Body of pancreas (tissue), 4 donors: ENCODE results near the gene GAK. TPM values are rescaled to one million over a fixed set of nuclear protein-coding genes. Genes with fewer than 3 reads are reported as not detected.

ENCODE experiments used
- ATAC-seq: fragments of 150-250 bp; one replicate; pipeline ENCODE4 v1.9.1; 2016
- DNase-seq, 4 donors: peaks; one replicate each; pipeline ENCODE4 v3.0.0-alpha.2; 2019
- H3K27ac ChIP-seq, 4 donors: fragments of 200-600 bp; sonication (generic); 1 replicate in 3 of 4; 2 replicates in 1 of 4; pipeline versions ENCODE4 v1.5.1 to v1.6.1; 2016 to 2019; ENCODE audit warnings: mild to moderate bottlenecking in 1 of 4, mixed read lengths in 1 of 4, moderate library complexity in 1 of 4
- H3K27me3 ChIP-seq, 2 donors: fragments of 200-600 bp; sonication (generic); one replicate each; pipeline ENCODE4 v1.6.0; 2016; ENCODE audit warnings: mild to moderate bottlenecking in 1 of 2
- H3K36me3 ChIP-seq, 2 donors: fragments of 200-600 bp; sonication (generic); replicated peaks in 1 of 2; 2 replicates each; pipeline ENCODE4 v1.5.1; 2016; ENCODE audit warnings: low read depth in 2 of 2; ENCODE audit not compliant: insufficient read depth in 1 of 2
- H3K4me1 ChIP-seq: fragments of 200-600 bp; sonication (generic); one replicate; pipeline ENCODE4 v1.6.0; 2016
- H3K4me3 ChIP-seq, 2 donors: fragments of 200-600 bp; sonication (generic); 1 replicate in 1 of 2; 2 replicates in 1 of 2; pipeline ENCODE4 v1.5.1; 2016 to 2019
- H3K9me3 ChIP-seq, 3 donors: fragments of 200-600 bp; sonication (generic); 1 replicate in 2 of 3; 2 replicates in 1 of 3; pipeline ENCODE4 v1.5.1; 2016
- POLR2A ChIP-seq, 3 donors: fragments of 450-650 bp; IDR thresholded peaks; one replicate each; pipeline ENCODE4 v1.6.1; 2016; ENCODE audit warnings: antibody characterized with exemption in 3 of 3, mild to moderate bottlenecking in 2 of 3
- WGBS, 2 donors: methylation state at CpG; one replicate each; pipeline ENCODE4 v1.1.5; 2017; 5-methylcytosine and 5-hydroxymethylcytosine counted together
- intact Hi-C: fragments of 100-400 bp; cut with DNase I; formaldehyde crosslinking; loops from one replicate; pipeline ENCODE4 v1.15.1; 2023
- total RNA-seq, 2 donors: library from RNA; depleted of rRNA; stranded (reverse); fragments of >200 nt; gene quantifications; one replicate each; pipeline ENCODE4 v1.1.0, GENCODE V29; 2016
- TF ChIP-seq, protein P1 (sequence below), 7 experiments: fragments of 450-650 bp in 4 of 7; fragments of 200-600 bp in 3 of 7; sonication (generic) in 3 of 7; IDR thresholded peaks; one replicate each; pipeline ENCODE4 v1.5.1; 2016 to 2019; ENCODE audit warnings: antibody characterized with exemption in 7 of 7

Gene GAK
- total RNA-seq, 2 donors from 2014 or later: 126 to 127 TPM

DNA sequence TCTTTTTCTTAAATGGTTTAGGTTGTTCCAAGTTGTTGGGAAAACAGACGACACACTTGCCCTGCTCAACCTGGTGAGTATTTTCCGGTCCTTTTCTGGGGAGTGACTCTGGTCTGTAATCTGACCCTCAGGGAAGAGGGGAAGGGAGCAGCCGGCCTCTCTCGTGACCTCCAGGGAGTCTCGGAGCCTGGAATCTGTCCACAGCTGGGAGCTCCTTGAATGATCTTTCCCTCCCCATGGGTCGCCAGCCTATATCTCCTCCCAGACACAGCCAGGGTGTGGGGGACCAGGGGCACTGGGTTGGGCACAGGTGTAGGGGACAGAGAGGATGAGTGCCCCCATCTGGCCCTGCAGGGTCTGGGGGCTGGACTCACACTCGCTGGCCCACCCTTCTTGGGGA is 19.1 kb upstream of the GAK start:
- H3K27me3 ChIP-seq: no peaks in the 10 kb centered on the region

DNA sequence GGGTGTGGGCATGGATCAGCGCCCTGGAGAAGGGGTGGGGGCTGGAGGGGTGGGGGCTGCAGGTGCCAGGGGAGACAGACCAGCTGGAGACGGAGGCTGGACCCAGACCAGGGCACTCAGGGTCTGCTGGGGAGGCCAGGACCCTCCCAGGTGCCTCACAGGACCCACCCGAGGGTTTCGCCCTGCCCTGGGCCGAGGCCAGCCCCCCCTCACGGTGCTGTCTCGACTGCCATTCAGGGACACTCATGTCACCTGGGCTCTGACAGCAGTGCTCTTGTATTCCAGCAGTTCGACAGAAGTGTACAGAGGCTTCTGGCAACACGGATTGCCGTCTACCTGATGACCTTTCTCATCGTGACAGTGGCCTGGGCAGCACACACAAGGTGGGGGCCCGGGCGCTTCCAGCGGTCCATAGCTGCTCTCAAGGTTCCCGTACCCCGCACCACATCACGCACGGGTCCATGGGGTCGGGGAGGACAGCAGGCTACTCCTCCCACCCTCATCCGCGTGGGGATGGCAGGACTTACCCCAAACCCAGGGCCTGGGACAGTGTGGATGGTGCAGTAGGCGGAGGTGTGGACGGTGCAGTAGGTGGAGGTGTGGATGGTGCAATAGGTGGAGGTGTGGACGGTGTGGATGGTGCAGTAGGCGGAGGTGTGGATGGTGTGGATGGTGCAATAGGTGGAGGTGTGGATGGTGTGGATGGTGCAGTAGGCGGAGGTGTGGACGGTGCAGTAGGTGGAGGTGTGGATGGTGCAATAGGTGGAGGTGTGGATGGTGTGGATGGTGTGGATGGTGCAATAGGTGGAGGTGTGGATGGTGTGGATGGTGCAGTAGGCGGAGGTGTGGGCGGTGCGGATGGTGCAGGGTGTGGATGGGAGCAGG is 18.3 kb upstream of the GAK start:
- intact Hi-C loops: no loop called here
- Histone ChIP-seq H3K36me3 (no peaks in the 10 kb centered on the region), H3K27me3 (no peaks in the 10 kb centered on the region), H3K27ac (no peak overlapping the region), H3K4me1 (peaks cover 14% of the 10 kb centered on the region), H3K9me3 (no peaks in the 10 kb centered on the region), H3K4me3 (no peak overlapping the region)
- peak in 1 of 4 donors; percentile 7 for DNase-seq
- 91 to 92% methylated on average over 20 to 29 of the region's 30 CpGs for WGBS, 2 donors
- no peak for ATAC-seq
- no peak for TF ChIP-seq POLR2A (IDR thresholded peaks at IDR 0.05)
- TF ChIP-seq, protein P1, sequence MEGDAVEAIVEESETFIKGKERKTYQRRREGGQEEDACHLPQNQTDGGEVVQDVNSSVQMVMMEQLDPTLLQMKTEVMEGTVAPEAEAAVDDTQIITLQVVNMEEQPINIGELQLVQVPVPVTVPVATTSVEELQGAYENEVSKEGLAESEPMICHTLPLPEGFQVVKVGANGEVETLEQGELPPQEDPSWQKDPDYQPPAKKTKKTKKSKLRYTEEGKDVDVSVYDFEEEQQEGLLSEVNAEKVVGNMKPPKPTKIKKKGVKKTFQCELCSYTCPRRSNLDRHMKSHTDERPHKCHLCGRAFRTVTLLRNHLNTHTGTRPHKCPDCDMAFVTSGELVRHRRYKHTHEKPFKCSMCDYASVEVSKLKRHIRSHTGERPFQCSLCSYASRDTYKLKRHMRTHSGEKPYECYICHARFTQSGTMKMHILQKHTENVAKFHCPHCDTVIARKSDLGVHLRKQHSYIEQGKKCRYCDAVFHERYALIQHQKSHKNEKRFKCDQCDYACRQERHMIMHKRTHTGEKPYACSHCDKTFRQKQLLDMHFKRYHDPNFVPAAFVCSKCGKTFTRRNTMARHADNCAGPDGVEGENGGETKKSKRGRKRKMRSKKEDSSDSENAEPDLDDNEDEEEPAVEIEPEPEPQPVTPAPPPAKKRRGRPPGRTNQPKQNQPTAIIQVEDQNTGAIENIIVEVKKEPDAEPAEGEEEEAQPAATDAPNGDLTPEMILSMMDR (IDR thresholded peaks at IDR 0.05): no peak

More for the DNA sequence above, 19.1 kb upstream of the GAK start:
- peak in 1 of 4 donors; percentile 8 for DNase-seq
- Histone ChIP-seq H3K36me3 (no peaks in the 10 kb centered on the region), H3K27ac (no peak overlapping the region), H3K4me1 (peaks cover 14% of the 10 kb centered on the region), H3K9me3 (no peaks in the 10 kb centered on the region), H3K4me3 (no peak overlapping the region)
- intact Hi-C loops: no loop called here
- TF ChIP-seq, protein P1 (IDR thresholded peaks at IDR 0.05): no peak
- TF ChIP-seq POLR2A (IDR thresholded peaks at IDR 0.05): no peak
- 80 to 92% methylated on average over 5 to 7 of the region's 7 CpGs for WGBS, 2 donors
- ATAC-seq: no peak

DNA sequence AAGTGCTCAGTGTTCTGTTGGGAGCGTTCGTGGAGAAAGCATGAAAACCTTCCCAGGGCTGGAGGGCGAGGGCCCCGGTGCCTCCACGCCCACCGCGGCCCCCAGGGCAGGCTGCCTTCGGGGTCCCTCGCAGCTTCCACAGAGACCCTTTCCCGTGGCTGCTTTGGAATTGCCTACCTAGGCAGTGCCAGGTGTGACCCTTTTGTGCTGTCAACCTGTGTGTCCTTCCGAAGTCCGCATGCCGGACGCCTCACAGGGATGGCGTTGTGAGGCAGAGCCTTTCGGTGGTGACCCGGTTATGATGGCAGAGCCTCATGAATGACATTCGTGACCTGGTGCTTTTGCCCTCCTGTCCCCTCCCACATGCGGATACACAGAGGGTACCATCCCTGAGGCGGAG is 17.5 kb upstream of the GAK start:
- Histone ChIP-seq H3K4me3 (no peak overlapping the region), H3K36me3 (no peaks in the 10 kb centered on the region), H3K9me3 (no peaks in the 10 kb centered on the region), H3K27me3 (no peaks in the 10 kb centered on the region), H3K4me1 (peaks cover 14% of the 10 kb centered on the region), H3K27ac (no peak overlapping the region)
- ATAC-seq: no peak
- no peak for TF ChIP-seq POLR2A (IDR thresholded peaks at IDR 0.05)
- TF ChIP-seq, protein P1 (IDR thresholded peaks at IDR 0.05): no peak
- 86 to 90% methylated on average over 5 to 20 of the region's 20 CpGs for WGBS, 2 donors
- intact Hi-C loops: no loop called here
- DNase-seq: peak in 1 of 4 donors; percentile 7

DNA sequence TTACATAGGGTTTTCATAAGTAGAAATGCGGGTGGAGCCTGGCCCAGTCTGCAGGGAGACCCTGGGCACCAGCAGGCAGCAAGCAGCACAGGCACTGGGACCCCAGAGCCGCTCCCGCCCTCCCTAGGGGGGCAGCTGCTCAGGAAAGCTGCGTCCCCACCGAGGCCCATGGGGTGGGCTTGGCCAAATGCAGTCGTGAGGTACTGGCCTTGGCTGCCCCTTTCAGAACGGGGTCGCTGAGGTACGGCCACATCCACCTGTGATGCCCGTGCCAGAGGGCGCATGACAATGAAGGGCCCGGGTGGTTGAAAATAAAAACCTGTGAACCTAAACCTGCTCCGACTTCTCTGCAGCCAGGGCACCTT is 16.8 kb upstream of the GAK start:
- H3K9me3 ChIP-seq: no peaks in the 10 kb centered on the region
- TF ChIP-seq POLR2A (IDR thresholded peaks at IDR 0.05): no peak
- TF ChIP-seq, protein P1 (IDR thresholded peaks at IDR 0.05): no peak
- DNase-seq (peak in 1 of 4 donors; percentile 8), ATAC-seq (no peak)
- H3K4me3 ChIP-seq: no peak overlapping the region
- WGBS, 2 donors: 84 to 85% methylated on average over 5 to 13 of the region's 13 CpGs
- peaks cover 14% of the 10 kb centered on the region for H3K4me1 ChIP-seq
- H3K36me3 ChIP-seq: no peaks in the 10 kb centered on the region
- no peaks in the 10 kb centered on the region for H3K27me3 ChIP-seq
- peak overlapping the region in 1 of 4 donors; percentile 33 for H3K27ac ChIP-seq
- intact Hi-C loops: no loop called here
